Stimulated activated naive CD8-positive, alpha-beta T cell treated with anti-CD3 and anti-CD28 coated beads, Interleukin-15, Interleukin-2, amounts not matched to agents 100 ng/mL and 50 ng/mL, for 24 hours (primary cell): ENCODE results near the gene NANS.
"Not testable (repeated sequence)": the region's sequence is repeated elsewhere in the genome, so short reads cannot be mapped to it uniquely, and the experiment has no call there.

Experiments used
- H3K27ac Mint-ChIP-seq: one replicate; pipeline ENCODE4 v1.8.0; 2021; ENCODE audit warnings: mild to moderate bottlenecking, mixed read lengths
- H3K27me3 Mint-ChIP-seq: one replicate; pipeline ENCODE4 v1.8.0; 2021; ENCODE audit warnings: mixed read lengths
- H3K36me3 Mint-ChIP-seq: one replicate; pipeline ENCODE4 v1.8.0; 2021; ENCODE audit warnings: low read depth, mixed read lengths
- H3K4me1 Mint-ChIP-seq: one replicate; pipeline ENCODE4 v1.8.0; 2021; ENCODE audit warnings: low read depth, mixed read lengths
- H3K4me3 Mint-ChIP-seq: one replicate; pipeline ENCODE4 v1.8.0; 2021; ENCODE audit warnings: mild to moderate bottlenecking, mixed read lengths
- H3K9me3 Mint-ChIP-seq: one replicate; pipeline ENCODE4 v1.8.0; 2021; ENCODE audit warnings: mixed read lengths

The NANS gene

GRCh38 chr9:98118640-98119601, 62.4 kb downstream of the NANS start, which contains the start of gene TRIM14:
TRIM14 (minus strand) TSS chr9:98119222; CDS start chr9:98119188, 34 bp downstream.
- H3K27ac Mint-ChIP-seq, result peak within 1 kb of the TSS; percentile 93
- H3K27me3 Mint-ChIP-seq, result no peaks in the 10 kb centered on the region
- H3K9me3 Mint-ChIP-seq, result no peaks in the 10 kb centered on the region
- H3K36me3 Mint-ChIP-seq, result peaks cover 18% of the 10 kb centered on the region
- H3K4me1 Mint-ChIP-seq, result peaks cover 33% of the 10 kb centered on the region
- peak within 1 kb of the TSS; percentile 89 for H3K4me3 Mint-ChIP-seq

DNA sequence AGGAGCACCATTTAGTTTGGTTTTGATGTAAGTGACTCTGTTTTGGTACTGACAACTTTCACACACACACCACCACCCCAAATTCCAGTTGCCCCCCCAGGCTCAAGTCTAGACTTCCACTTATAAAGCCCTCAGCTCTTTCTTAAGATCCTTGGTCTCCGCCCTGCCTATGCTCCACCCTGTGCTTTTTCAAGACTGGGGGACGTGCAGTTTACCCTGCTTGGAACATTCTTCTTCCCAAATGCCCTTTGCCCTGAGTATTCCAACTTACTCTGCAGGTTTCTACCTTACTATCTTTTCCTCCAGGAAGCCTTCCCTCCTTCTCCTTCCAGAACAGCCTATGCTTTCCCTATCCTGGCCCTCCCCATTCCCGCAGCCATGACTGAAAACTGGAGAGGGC, 63.9 kb downstream of the NANS start:
- H3K4me1 Mint-ChIP-seq, result peaks cover 33% of the 10 kb centered on the region
- H3K36me3 Mint-ChIP-seq, result peaks cover 14% of the 10 kb centered on the region
- peak overlapping the region; percentile 70 for H3K27ac Mint-ChIP-seq
- no peaks in the 10 kb centered on the region for H3K27me3 Mint-ChIP-seq
- peak overlapping the region; percentile 89 for H3K4me3 Mint-ChIP-seq
- no peaks in the 10 kb centered on the region for H3K9me3 Mint-ChIP-seq

DNA sequence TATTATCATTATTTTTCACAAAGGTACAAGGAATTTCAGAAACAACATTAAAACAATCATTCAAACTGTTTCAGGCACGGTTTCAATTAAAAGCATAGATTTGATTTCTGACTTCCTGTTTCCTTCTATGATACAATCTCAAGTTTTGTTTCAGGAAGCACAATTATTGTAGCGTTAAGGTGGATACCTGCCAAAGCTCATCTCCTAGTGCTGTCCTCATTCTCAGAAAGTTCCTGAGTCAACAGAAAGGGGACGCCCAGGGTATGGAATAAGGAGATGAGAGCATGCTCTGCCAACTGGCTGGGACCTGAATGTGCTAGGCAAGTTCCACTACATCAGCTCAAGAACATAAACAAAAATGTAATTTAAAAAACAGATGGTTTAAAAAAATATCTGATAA, 64.5 kb downstream of the NANS start:
- no peak overlapping the region for H3K27ac Mint-ChIP-seq
- no peaks in the 10 kb centered on the region for H3K27me3 Mint-ChIP-seq
- no peak overlapping the region for H3K4me3 Mint-ChIP-seq
- H3K9me3 Mint-ChIP-seq, result no peaks in the 10 kb centered on the region
- H3K4me1 Mint-ChIP-seq, result peaks cover 33% of the 10 kb centered on the region
- H3K36me3 Mint-ChIP-seq, result peaks cover 14% of the 10 kb centered on the region

DNA sequence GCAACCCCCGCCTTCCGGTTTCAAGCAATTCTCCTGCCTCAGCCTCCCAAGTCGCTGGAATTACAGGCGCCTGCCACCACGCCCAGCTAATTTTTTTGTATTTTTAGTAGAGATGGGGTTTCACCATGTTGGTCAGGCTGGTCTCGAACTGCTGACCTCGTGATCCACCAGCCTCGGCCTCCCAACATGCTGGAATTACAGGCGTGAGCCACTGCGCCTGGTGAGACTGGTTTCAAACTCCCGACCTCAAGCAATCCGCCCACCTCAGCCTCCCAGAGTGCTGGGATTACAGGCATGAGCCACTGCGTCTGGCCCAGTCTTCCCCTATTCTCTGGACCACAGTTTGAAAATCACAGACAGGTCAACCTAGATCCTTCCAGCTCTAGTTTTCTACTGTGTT, 67.6 kb downstream of the NANS start:
- not testable (repeated sequence) for H3K27me3 Mint-ChIP-seq, H3K9me3 Mint-ChIP-seq, H3K4me3 Mint-ChIP-seq, H3K27ac Mint-ChIP-seq, H3K36me3 Mint-ChIP-seq
- H3K4me1 Mint-ChIP-seq, result peaks cover 20% of the 10 kb centered on the region

DNA sequence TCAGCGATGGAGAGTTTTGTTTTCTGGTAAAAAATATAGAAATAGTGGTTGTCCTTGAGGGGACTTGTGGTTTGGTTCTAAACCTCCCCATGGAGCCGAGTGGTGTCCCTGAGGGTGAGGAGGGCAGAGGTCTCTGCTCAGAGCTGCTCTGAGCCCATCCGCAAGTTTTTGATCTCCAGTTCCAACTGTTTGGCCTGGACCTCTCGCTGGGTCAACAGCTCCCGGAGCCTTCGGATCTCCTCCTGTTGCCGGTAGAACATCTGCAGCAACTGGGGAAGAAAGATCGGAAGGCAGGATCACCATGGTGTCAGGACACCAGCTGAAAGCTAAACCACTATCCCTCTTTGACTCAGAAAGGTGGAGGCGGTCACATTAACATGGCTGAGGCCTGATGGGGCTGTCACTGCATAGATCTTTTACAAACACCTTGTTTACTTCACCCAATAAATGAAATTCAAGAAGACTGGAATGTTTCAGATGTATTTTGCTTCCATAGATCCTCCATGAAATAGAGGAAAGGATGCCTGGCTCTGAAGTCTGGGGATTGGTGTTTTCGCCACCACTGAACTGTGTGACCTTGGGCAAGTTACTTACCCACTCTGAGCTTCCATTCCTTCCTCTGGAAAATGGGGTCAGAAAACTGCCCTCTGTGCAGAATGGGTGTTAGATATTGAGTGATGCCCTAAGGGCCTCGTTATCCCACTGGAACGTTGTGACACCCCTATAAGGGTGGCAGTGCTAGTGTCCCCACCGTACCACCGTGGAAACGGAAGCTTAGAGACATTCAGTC, 68.3 kb downstream of the NANS start:
- Mint-ChIP-seq H3K4me1 (peaks cover 20% of the 10 kb centered on the region), H3K9me3 (no peaks in the 10 kb centered on the region), H3K27ac (no peak overlapping the region), H3K4me3 (no peak overlapping the region), H3K27me3 (no peaks in the 10 kb centered on the region), H3K36me3 (no peaks in the 10 kb centered on the region)

DNA sequence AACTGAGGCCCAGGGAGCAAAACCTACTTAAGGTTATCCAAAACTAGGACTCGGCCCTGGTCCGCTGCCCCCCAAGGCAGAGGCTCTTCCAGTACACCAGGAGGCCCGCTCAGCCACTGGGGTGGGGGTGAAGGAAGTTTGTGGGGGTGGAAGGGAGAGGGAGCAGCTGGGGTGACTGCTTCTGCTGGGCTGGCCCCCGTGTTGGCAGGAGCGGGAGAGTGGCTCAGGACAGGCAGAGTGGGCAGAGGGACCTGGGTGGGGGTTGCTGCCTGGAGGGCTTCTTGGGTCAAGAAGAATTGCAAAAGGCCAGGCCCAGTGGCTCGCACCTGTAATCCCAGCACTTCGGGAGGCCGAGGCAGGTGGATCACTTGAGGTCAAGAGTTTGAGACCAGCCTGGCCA, 70.7 kb downstream of the NANS start:
- Mint-ChIP-seq H3K27ac (no peak overlapping the region), H3K27me3 (no peaks in the 10 kb centered on the region), H3K4me3 (no peak overlapping the region), H3K36me3 (no peaks in the 10 kb centered on the region), H3K4me1 (peaks cover 7% of the 10 kb centered on the region), H3K9me3 (no peaks in the 10 kb centered on the region)

- no peak overlapping the region for H3K27ac Mint-ChIP-seq
- no peaks in the 10 kb centered on the region for H3K36me3 Mint-ChIP-seq
- H3K4me1 Mint-ChIP-seq, result peaks cover 7% of the 10 kb centered on the region
- no peaks in the 10 kb centered on the region for H3K27me3 Mint-ChIP-seq
- no peaks in the 10 kb centered on the region for H3K9me3 Mint-ChIP-seq
- no peak overlapping the region for H3K4me3 Mint-ChIP-seq
These were observed 71.8 kb downstream of the NANS start for GRCh38 chr9:98128316-98128715.

- H3K36me3 Mint-ChIP-seq, result no peaks in the 10 kb centered on the region
- H3K4me1 Mint-ChIP-seq, result peaks cover 7% of the 10 kb centered on the region
- no peak overlapping the region for H3K27ac Mint-ChIP-seq
- no peaks in the 10 kb centered on the region for H3K9me3 Mint-ChIP-seq
- no peaks in the 10 kb centered on the region for H3K27me3 Mint-ChIP-seq
- no peak overlapping the region for H3K4me3 Mint-ChIP-seq
These were observed 72.9 kb downstream of the NANS start for GRCh38 chr9:98129451-98129881.

- not testable (repeated sequence) for H3K9me3 Mint-ChIP-seq, H3K27me3 Mint-ChIP-seq, H3K27ac Mint-ChIP-seq, H3K36me3 Mint-ChIP-seq, H3K4me3 Mint-ChIP-seq, H3K4me1 Mint-ChIP-seq
These were observed 73.5 kb downstream of the NANS start for GRCh38 chr9:98130060-98130459.

DNA sequence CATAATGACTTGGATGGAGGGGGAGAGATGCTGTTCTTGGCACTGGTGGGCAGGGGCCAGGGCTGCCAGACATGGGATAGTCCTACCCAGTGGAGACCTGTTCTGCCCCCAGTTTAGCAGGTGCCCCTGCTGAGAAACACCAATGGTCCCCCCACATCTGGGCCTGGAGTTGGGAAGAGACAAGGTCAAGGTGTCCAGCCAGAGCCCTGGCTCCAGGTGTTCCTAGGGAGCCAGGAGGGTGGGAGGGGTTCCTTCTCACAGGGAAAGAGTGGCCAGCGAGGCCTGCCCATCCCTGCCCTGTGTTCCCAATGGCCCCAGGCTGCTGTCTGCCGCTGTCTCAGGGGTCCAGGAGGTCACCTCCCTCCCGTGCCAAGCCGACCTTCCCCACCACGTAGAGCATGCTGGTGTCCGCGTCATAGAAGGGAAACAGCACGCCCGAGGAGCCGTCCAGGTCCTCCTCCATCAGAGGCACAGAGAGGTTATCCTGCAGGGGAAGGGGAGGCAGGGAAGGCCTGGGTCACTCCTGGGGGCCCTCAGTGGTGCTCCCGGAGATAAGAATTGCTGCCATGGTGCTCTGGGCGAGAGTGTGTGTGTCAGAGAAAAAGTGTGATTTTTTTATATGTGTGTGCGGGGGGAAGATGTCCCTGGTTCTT, 74.2 kb downstream of the NANS start:
- no peaks in the 10 kb centered on the region for H3K27me3 Mint-ChIP-seq
- H3K4me1 Mint-ChIP-seq, result peaks cover 7% of the 10 kb centered on the region
- H3K36me3 Mint-ChIP-seq, result no peaks in the 10 kb centered on the region
- H3K9me3 Mint-ChIP-seq, result no peaks in the 10 kb centered on the region
- no peak overlapping the region for H3K27ac Mint-ChIP-seq
- H3K4me3 Mint-ChIP-seq, result no peak overlapping the region

DNA sequence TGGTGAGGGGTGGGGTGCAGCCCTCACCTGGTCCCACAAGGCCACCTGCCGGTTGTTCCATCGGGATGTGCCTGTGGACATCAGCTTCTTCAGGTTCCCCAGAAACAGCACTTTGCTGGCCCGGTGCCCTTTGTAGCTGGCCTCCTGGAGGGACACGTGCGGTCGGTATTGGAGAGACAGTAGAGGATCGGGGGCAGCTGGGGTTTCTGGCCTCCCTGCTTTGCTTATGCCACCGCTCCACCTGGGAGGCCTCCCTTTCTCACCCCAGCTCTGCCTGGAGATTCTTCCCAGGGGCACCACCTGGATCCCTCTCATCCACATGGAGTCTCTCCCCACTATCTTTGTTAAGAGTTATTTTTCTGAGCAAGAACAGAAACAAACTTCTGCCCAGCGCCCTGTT, 75.6 kb downstream of the NANS start:
- Mint-ChIP-seq H3K4me1 (peaks cover 7% of the 10 kb centered on the region), H3K4me3 (no peak overlapping the region), H3K27ac (no peak overlapping the region), H3K36me3 (no peaks in the 10 kb centered on the region), H3K27me3 (no peaks in the 10 kb centered on the region), H3K9me3 (no peaks in the 10 kb centered on the region)
